GM21447 (cell line): ENCODE data around the gene LRRD1.
"Not testable (repeated sequence)": the region's sequence is repeated elsewhere in the genome, so short reads cannot be mapped to it uniquely, and the experiment has no call there.

ENCODE experiments used
- ATAC-seq: cut with Tn5 transposase; IDR thresholded peaks from one replicate; pipeline ENCODE4 v1.9.1; 2021; ENCODE audit not compliant: unreplicated experiment

LRRD1 gene

DNA sequence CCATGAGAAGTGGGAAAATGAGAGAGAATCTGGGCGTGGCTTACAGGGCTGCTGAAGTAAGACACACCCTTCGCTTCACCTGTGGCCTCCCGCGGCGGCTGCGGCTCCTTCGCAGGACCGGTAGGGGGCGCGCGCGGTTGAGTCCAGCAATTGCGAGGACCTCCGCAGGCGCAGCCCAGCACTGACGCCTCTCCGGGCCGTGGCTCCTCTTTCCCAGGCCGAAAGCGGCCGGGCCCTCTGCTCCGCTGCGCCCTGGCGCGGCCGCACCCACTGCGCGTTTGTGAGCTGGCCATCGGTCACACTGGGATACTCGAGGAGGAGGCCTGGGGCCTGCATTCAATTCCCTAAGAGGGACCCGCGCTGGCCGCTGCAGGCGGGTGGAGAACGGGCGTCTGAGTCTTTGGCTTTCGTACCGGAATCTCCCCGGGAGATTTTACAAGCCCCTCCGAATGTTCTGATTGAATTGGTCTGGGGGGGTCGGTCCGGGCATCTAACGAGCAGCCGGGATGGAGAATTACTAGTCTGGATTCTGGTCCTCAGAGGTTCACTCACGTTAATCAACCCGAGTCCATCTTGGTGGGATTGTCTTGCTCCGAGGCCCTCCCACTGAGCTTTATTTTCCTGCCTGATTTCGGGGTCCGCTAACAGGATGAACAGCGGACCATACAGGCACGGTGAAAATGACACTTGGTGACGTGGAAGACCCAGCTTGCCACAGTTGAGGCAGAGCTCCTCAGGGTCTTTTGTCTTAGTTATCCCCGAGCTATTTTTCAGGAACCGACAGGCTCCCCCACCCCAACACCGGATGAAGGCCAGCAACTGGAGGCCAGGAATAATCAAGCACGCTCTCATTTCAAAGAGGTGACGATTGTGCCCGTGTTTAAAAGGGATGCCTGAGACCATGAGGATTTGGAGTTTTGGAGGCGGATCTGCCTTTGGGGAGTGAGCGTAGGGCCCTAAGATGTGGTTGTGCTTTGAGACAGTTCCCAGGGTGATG is at the start of gene LRRD1:
LRRD1 (minus strand) TSS at position 215 of the 997 bp plus-strand sequence. CDS start 13,940 bp downstream, outside the sequence.
- peak; percentile 99 for ATAC-seq

DNA sequence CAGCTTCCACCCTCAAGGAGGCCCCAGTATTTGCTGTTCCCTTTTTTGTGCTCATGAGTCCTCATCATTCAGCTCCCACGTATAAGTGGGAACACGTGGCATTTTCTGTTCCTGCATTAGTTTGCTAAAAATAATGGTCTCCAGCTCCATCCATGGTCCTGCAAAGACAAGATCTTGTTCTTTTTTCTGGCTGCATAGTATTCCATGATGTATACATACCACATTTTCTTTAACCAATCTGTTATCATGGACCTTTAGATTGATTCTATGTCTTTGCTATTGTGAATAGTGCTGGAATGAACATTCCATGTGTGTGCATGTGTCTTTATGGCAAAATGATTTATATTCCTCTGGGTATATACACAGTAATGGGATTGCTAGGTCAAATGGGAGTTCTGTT is 49.8 kb upstream of the LRRD1 start:
- no peak for ATAC-seq

DNA sequence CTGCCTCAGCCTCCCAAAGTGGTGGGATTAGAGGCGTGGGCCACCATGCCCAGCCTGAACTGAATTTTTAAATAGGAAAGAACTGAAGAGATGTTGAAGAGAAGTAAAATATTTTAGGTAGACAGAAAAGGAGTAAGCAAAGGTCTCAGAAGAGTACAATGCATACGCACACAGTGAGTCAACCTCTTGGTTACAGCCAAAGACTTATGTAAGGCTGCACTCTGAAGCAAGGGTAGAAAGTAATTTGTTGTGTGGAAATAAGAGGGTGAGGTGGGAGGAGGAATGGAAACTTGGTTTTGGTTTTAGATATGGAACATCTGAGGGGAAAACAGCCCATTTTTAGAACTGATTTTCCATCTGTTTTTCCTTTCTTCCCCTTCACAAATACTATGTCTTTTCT is 49.2 kb upstream of the LRRD1 start:
- no peak for ATAC-seq

DNA sequence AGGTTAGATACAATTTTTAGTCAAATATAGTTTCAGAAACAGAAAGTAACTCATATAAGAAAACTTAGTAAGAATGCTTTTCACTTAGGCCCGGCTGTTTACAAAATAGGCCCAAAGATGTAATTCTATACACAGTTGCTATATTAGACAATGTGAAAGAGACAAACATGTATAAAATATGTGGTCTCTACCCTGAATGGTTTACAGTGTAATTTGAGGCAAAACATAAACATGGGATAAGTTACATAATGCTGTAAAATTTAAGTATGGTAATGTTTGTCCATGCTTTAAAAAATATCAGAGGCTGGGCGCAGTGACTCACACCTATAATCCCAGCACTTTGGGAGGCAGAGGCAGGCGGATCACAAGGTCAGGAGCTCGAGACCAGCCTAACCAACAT is 48.0 kb upstream of the LRRD1 start:
- ATAC-seq, result no peak

DNA sequence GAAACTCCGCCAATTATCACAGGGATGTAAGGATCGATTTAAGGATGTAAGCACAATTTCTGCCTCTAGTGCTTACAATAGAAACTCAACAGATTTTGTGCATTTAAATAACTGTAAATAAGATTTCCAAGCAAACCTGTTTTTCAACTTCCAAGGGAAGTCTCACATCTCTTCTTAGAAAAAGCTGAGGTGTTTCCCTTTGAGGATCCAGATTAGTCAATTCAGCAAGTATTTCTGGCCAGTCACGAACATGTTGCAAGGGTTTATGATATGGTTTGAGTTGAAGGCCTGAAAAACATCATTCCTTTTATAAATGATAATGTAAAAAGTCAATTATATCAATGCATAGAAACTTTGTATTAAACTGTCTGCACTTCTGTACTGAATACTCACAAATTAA is 42.8 kb upstream of the LRRD1 start:
- no peak for ATAC-seq

DNA sequence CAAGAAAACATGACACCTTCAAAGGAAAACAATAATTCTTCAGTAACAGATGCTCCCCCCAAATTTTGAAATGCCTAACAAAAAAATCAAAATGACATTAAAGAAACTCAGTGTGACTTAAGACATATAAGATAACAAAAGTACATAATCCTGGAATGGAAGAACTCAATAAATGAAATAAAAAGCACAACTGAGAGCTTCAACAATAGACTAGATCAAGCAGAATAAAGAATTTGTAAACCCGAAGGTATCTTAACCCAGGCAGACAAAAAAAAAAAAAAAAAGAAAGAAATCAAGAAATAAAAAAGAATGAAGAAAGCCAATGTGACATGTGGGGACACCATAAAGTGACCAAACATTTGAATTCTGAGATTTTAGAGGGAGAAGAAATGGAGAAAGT is 27.7 kb upstream of the LRRD1 start:
- ATAC-seq, result no peak

DNA sequence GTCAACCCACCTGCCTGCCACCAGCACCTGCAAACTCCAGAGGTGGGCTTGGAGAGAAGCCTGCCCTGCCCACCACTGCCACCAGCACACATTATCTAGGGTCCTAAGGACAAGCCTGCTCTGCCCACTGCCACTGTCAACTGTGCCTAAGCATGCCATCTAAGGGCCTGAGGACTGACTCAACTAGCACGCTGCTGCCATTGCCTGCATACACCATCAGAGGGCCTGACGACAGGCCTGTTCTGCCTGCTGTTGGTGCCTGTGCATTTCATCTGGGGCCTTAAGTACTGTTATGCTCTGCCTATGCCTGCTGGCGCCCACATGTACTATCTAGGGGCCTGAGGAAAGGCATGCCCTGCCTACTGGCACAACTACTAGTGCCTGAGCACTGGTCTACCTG is 27.0 kb upstream of the LRRD1 start:
- ATAC-seq, result no peak

DNA sequence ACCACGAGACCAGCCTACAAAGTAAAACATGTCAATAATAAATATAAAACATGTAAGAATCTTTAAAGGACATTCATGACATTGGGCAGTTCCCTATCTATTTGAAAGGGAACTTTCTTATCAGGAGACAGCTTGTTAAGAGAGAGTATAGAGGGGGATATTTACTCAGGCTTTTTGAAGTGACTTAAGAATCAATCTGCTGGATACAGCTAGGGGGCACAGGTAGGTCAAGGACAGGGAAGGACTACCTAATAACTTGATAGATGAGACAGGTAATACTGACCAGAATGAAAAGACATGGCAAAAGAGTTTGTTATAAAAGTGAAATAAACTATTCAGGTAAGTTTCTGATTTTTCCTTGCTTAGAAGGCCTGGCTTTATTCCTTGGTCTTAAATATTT is 21.8 kb upstream of the LRRD1 start:
- ATAC-seq, result no peak

DNA sequence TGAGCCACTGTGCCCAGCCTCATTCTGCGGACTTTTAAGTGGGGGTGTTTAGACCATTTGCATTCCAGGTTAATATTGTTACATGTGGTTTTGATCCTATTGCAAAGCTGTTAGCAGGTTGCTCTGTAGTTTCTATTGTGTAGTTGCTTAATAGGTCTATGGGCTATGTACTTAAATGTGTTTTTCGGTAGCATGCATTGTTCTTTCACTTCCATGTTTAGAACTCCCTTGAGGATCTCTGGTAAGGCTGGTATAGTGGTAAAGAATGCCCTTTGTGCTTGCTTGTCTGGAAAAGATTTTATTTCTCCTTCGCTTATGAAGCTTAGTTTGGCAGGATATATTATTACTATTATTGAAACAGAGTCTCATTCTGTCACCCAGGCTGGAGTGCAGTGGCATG is 13.4 kb upstream of the LRRD1 start:
- no peak for ATAC-seq

DNA sequence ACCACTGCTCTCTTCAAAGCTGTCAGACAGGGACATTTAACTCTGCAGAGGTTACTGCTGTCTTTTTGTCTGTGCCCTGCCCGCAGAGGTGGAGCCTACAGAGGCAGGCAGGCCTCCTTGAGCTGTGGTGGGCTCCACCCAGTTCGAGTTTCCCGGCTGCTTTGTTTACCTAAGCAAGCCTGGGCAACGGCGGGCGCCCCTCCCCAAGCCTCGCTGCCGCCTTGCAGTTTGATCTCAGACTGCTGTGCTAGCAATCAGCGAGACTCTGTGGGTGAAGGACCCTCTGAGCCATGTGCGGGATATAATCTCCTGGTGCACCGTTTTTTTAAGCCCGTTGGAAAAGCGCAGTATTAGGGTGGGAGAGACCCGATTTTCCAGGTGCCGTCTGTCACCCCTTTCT is 10.3 kb upstream of the LRRD1 start:
- not testable (repeated sequence) for ATAC-seq

DNA sequence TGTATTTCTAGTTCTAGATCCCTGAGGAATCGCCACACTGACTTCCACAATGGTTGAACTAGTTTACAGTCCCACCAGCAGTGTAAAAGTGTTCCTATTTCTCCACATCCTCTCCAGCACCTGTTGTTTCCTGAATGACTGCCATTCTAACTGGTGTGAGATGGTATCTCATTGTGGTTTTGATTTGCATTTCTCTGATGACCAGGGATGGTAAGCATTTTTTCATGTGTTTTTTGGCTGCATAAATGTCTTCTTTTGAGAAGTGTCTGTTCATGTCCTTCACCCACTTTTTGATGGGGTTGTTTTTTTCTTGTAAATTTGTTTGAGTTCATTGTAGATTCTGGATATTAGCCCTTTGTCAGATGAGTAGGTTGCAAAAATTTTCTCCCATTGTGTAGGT is 5.4 kb upstream of the LRRD1 start:
- not testable (repeated sequence) for ATAC-seq

DNA sequence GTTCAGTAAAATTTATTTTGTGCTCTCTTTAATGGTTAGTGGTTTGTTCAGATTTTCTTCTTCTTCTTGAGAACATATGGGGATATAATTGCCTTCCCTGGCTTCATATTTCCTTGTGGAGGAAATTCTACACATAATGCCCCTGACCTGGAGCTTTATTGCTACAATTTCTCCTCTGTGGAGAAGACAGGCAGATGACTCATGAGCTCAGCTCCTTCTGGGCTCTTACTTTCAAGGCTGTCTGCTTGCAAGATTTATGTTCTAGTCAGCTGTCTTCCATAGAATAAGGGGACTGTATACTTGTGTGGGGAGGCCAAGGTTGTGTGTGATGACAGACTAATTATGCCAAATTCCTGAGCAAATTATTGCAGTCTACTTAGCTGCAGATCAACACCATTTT is 1.6 kb downstream of the LRRD1 start:
- no peak for ATAC-seq

DNA sequence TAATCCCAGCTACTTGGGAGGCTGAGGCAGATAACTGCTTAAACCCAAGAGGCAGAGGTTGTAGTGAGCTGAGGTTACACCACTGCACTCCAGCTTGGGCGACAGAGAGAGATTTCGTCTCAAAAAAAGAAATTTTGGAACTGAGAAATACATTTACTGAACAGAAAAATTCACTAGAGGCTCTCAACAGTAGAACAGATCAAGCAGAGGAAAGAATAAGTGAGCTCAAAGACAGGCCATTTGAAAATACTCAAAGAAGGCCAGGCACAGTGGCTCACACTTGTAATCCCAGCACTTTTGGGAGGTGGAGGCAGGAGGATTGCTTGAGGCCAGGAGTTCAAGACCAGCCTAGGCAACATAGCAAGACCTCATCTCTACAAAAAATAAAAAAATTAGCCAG is 9.4 kb downstream of the LRRD1 start:
- ATAC-seq, result not testable (repeated sequence)

DNA sequence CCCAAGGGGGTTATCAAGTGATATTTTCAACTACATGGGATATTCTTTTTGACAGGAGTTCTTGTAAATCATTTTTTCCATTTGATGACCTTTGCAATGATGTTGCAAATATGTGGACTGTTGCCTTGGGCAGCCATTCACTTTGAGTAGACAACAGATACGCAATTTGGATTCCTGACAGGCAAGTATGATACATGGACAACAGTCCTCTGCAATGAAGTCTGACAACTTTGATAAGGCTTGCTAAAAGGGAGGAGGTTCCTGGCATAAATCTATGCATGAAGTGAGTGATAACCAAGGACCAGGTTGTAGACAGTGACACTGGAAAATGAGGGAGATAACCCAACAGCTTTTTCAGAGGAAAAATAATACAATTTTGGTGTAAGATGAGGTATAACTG is 17.7 kb downstream of the LRRD1 start:
- ATAC-seq, result no peak

DNA sequence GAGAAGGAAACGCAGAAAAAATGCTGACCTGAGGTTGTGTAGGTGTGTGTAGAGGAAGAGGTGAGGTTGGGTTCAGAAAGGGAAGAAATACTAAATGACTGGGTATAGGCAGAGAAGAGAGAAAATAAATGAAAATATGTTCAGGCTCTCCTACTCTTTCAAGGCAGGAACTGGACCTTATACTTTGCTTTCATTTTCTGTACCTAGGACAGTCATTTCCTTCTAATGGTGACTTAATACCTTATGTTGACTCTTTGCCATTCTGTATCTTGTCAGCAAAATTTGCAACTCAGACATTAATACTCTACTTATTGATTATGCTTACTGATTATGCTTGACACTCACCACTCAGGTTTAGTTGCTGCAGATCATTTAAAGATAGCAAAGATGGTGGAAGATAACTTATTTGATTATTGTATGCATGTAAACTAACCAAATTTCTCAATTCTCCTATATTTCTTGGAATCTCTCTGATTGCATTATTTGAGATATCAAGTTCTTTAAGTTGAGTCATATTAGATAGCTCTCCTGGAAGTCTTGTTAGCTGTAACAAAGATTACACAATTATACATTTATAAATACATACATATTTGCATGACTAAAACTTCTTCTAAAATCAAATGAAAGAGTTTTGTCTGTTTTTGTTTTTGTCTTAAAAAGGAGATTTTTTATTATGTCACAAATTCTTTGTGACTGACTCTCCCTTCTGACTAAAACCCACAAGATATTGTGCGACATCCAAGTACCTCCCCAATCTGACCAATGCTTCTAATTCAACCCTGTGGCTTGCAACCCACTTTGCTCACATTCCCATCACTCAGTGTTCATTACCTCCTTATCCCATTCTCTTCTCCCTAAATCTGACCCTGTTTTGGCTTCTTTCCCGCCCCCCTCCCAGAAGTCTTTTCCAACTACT is 20.0 kb downstream of the LRRD1 start:
- ATAC-seq, result peak; percentile 79

DNA sequence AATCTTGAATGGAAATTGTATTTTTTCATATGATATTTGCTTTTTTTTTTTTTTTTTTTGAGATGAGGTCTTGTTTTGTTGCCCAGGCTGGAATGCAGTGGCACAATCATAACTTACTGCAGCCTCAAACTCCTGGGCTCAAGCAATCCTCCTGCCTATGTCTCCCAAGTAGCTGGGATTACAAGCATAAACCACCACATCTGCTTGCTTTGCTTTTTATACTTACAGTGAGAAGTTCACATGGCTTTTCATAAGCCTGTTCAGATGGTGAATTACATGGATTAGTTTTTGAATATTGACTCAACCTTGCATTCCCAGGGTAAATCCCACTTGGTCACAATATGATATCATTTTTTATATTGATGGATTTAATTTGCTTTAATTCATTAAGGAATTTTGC is 22.0 kb downstream of the LRRD1 start:
- no peak for ATAC-seq

DNA sequence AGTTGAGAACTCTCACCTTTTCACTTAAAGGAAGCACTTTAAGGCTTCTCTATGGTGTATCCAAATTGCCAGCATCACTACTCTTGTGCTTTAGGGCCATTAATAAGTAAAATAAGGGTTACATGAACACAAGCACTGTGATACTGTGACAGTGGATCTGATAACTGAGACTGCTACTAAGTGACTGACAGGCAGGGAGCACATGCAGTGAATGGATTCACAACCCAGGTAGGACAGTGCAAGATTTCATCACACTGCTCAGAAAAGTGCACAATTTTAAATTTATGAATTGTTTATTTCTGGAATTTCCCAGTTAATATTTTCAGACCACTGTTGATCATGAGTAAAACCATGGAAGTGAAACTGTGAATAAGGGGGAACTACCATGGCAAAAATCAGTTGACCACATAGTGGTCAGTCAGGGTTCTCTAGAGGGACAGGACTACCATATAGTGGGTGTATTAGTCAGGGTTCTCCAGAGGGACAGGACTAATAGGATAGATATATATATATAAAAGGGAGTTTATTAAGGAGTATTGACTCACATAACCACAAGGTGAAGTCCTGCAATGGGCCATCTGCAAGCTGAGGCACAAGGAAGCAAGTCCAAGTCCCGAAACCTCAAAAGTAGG is 23.7 kb downstream of the LRRD1 start:
- ATAC-seq, result no peak

DNA sequence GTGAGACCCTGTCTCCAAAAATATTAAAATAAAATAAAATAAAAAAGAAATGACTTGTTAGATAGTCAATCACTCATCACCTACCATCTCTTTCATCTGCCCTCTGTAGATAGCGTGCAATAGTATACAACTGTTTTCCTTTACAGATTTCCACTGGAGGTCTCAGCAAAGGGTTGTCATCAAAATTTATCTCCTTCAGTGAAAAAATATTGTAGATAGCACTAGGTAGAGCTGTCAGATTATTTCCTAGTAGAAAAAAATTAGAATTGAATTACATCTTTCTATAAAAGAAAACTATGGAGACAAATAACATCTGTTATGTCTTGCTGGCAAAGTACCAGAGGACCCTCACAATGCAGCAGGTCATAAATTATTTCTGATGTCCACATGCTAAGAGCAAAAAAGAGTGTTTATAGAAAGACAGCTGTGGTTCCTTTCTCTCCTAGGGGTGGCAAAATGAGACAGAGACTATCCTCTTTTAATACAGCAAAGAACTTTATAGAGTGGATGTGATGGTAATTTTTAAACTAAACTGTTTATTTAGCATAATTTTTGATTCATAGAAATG is 28.4 kb downstream of the LRRD1 start:
- ATAC-seq, result no peak

DNA sequence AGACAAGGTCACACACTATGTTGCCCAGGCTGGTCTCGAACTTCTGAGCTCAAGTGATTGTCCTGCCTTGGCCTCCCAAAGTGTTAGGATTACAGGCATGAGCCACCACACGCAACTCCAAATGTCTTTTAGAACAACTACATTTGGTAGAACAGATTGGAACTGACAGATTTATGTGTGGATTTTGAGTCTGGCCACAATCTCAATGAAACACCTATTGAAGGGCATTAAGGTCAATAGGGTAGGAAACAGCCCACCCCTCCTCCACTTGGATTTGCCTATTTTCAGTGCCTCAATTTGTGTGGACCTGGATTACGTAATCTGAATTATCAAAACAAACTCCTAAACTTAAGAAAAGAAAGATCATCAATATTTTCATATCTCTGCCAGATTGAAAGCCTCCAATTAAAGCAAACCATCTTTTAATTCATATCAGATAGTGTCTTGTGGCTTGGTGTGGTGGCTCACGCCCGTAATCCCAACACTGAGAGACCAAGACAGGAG is 29.2 kb downstream of the LRRD1 start:
- no peak for ATAC-seq

DNA sequence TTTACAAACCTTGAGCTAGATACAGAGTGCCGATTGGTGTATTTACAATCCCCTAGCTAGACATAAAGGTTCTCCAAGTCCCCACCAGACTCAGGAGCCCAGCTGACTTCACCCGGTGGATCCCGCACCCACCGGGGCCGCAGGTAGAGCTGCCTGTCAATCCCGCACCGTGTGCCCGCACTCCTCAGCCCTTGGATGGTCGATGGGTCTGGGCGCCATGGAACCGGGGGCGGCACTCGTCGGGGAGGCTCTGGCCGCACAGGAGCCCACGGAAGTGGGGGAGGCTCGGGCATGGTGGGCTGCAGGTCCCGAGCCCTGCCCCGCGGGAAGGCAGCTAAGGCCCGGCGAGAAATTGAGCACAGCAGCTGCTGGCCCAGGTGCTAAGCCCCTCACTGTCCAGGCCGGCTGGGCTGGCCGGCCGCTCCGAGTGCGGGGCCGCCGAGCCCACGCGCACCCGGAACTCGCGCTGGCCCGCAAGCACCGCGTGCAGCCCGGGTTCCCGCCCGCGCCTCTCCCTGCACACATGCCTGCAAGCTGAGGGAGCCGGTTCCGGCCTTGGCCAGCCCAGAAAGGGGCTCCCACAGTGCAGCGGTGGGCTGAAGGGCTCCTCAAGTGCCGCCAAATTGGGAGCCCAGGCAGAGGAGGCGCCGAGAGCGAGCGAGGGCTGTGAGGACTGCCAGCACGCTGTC is 35.6 kb downstream of the LRRD1 start:
- not testable (repeated sequence) for ATAC-seq
